HTERT RPE-1 (cell line): ENCODE data around the gene CENPS.
"Not testable (repeated sequence)": the region's sequence is repeated elsewhere in the genome, so short reads cannot be mapped to it uniquely, and the experiment has no call there.

Experiments
- in situ Hi-C: fragments of 300-500 bp; cut with MboI; formaldehyde crosslinking; loops from 4 replicates; pipeline ENCODE4 v1.14.3; 2020; ENCODE audit warnings: low sequenced_read_pairs

CENPS gene

GRCh38 chr1:10430216-10431069 is at the start of gene CENPS:
Gene CENPS (plus strand): TSS chr1:10430433. CDS start chr1:10430518, 85 bp downstream.
- in situ Hi-C loops = no loop called here

GRCh38 chr1:10380594-10381275 is 49.5 kb upstream of the CENPS start:
- in situ Hi-C loops = no loop called here

GRCh38 chr1:10383630-10384029 is 46.6 kb upstream of the CENPS start:
- in situ Hi-C loops = no loop called here

GRCh38 chr1:10384219-10384618 is 46.0 kb upstream of the CENPS start:
- in situ Hi-C loops = no loop called here

- in situ Hi-C loops = no loop called here
Measured at GRCh38 chr1:10386761-10387676, 43.2 kb upstream of the CENPS start.

GRCh38 chr1:10387677-10388386 is 42.4 kb upstream of the CENPS start:
- in situ Hi-C loops = no loop called here

- in situ Hi-C loops = no loop called here
Measured at GRCh38 chr1:10388387-10388715, 41.9 kb upstream of the CENPS start.

- in situ Hi-C loops = no loop called here
Measured at GRCh38 chr1:10389271-10389973, 40.8 kb upstream of the CENPS start.

- in situ Hi-C loops = no loop called here
Measured at GRCh38 chr1:10396870-10397269, 33.4 kb upstream of the CENPS start.

- in situ Hi-C loops = no loop called here
Measured at GRCh38 chr1:10398278-10398733, 31.9 kb upstream of the CENPS start.

GRCh38 chr1:10398734-10399443 is 31.3 kb upstream of the CENPS start, which contains the start of gene PGD:
Gene PGD (plus strand): TSS chr1:10399064. CDS start chr1:10399118, 54 bp downstream.
- in situ Hi-C loops = no loop called here

GRCh38 chr1:10399444-10399941 is 30.7 kb upstream of the CENPS start:
- in situ Hi-C loops = no loop called here

GRCh38 chr1:10400013-10400412 is 30.2 kb upstream of the CENPS start:
- in situ Hi-C loops = no loop called here

- in situ Hi-C loops = no loop called here
Measured at GRCh38 chr1:10401281-10401680, 29.0 kb upstream of the CENPS start.

- in situ Hi-C loops = no loop called here
Measured at GRCh38 chr1:10402729-10403274, 27.4 kb upstream of the CENPS start.

GRCh38 chr1:10407201-10407600 is 23.0 kb upstream of the CENPS start:
- in situ Hi-C loops = no loop called here

GRCh38 chr1:10415211-10415930 is 14.9 kb upstream of the CENPS start:
- in situ Hi-C loops = no loop called here

GRCh38 chr1:10415967-10416366 is 14.3 kb upstream of the CENPS start:
- in situ Hi-C loops = not testable (repeated sequence)
